Stimulated activated CD4-positive, alpha-beta T cell treated with anti-CD3 and anti-CD28 coated beads, Interleukin-4, amount 100 ng/mL, for 1 hour (primary cell): ENCODE measurements around the gene RNF224.
"Not testable (repeated sequence)": the region's sequence is repeated elsewhere in the genome, so short reads cannot be mapped to it uniquely, and the experiment has no call there.

Experiments used
- DNase-seq: peaks from one replicate; pipeline ENCODE4 v3.0.0-alpha.2; 2020

RNF224 gene

DNA sequence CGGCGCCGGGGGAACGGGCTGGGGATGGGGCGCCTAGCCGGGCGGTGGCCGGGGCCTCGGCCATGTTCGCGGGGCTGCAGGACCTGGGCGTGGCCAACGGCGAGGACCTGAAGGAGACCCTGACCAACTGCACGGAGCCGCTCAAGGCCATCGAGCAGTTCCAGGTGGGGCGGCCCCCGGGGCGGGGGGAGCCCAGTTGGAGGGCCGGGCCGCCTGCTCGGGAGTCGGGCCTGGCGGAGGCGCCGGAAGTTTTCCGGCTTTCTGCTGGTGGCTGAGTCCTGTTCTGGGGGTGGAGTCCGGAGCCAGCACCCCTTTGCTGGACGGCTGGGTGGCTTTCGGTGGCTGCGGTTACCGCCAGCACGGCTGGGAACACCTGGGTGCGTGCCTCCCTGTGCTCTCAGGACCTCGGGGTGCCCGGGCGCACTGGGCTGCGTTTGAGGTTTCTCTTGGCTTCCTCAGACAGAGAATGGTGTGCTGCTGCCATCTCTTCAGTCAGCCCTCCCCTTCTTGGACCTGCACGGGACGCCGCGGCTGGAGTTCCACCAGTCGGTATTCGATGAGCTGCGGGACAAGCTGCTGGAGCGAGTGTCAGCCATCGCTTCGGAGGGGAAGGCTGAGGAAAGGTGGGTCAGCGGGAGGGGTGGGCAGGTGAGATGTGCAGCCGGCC, 28.3 kb downstream of the RNF224 start:
- DNase-seq, result no peak

DNA sequence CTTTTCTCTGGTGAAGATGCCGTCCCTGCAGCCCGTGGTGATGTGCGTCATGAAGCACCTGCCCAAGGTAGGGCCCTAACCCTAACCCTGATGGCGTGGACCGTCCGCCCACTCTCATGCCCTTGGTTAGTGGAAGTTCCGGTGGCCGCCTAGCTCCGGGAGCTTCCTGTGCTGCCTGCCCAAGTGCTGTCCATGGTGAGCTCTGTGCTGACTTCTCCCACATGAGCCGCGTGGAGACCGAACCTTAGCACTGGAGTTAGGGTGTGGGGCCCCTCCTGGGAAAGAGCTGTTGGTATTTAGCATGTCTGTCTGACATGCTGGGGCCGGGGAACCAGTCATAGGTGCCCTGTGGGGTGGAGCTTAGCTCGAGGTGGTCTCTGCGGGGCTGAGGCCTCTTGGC, 29.1 kb downstream of the RNF224 start:
- DNase-seq, result no peak

DNA sequence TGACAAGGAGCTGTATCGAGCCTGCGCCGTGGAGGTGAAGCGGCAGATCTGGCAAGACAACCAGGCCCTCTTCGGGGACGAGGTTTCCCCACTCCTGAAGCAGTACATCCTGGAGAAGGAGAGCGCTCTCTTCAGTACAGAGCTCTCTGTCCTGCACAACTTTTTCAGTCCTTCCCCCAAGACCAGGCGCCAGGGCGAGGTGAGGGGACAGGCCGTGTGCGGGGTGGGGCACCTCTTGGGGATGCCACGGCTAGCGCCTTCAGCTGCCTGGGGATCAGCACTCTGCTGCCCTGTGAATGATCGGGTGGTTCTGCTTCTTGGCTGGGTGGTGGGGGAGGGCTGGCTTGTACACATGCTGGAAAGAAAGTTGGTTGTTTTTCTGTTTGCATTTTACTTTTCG, 29.6 kb downstream of the RNF224 start:
- DNase-seq, result no peak

DNA sequence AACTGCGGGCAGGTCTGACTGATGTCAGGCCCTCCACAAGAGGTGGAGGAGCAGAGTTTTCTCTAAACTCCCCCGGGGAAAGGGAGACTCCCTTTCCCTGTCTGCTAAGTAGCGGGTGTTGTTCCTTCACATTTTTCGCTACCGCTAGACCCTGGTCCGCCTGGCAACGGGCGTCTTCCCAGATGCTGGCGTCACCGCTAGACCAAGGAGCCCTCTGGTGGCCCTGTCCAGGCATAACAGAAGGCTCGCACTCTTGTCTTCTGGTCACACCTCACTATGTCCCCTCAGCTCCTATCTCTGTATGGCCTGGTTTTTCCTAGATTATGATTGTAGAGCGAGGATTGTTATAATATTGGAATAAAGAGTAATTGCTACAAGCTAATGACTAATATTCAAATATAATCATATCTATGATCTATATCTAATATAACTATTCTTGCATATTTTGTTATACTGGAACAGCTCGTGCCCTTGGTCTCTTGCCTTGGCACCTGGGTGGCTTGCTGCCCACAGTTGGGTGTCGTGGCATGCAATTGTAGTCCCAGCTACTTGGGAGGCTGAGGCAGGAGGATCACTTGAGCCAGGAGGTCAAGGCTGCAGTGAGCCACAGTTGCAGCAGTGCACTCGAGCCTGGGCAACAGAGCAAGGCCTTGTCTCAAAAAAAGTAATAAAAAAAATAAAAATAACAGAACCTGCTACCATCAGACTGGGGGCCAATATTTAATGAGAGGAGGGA, 35.0 kb downstream of the RNF224 start:
- not testable (repeated sequence) for DNase-seq

DNA sequence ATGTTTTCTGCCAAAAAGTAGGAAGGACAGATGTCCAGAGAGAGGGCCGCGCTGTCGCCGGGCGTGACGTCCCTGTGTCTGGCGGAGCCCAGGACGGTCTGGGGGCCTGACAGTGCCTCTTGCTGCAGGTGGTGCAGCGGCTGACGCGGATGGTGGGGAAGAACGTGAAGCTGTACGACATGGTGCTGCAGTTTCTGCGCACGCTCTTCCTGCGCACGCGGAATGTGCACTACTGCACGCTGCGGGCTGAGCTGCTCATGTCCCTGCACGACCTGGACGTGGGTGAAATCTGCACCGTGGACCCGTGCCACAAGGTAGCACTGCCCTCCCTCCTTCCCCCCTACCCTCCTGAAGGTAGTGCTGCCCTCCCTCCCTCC, 35.6 kb downstream of the RNF224 start:
- no peak for DNase-seq

DNA sequence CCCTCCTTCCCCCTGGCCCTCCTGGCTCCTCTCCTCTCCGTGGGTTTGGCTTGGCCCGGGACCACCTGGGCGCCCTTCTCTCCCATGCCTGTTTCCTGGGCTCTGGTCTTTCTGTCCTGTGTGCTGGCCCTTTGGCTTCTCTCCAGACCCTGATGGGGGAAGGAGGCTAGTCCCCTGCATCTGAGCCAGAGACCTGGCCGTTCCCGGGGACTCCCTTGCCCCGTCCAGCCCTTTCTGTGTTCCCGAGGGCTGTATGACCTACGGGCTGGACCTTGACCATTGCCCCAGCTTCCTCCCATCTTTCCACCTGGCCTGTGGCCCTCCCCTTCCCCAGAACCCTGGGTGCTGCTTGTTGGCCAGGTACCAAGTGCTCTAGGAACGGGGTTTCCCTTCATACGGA, 36.2 kb downstream of the RNF224 start:
- DNase-seq, result no peak

DNA sequence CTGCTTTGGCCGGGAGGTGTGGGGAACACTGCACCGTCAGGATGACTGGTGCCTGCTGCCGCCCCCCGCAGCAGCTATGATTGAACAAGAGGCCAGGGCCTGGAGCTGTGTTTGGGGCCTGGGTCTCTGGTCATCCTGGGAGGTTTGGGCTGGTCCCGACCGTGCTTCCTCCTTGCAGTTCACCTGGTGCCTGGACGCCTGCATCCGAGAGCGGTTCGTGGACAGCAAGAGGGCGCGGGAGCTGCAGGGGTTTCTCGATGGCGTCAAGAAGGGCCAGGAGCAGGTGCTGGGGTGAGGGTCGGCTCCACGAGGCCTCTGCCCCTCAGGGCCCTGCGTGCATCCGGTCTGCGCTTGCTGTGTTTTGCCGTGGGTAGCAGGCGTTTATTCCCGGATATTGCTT, 36.8 kb downstream of the RNF224 start:
- no peak for DNase-seq

DNA sequence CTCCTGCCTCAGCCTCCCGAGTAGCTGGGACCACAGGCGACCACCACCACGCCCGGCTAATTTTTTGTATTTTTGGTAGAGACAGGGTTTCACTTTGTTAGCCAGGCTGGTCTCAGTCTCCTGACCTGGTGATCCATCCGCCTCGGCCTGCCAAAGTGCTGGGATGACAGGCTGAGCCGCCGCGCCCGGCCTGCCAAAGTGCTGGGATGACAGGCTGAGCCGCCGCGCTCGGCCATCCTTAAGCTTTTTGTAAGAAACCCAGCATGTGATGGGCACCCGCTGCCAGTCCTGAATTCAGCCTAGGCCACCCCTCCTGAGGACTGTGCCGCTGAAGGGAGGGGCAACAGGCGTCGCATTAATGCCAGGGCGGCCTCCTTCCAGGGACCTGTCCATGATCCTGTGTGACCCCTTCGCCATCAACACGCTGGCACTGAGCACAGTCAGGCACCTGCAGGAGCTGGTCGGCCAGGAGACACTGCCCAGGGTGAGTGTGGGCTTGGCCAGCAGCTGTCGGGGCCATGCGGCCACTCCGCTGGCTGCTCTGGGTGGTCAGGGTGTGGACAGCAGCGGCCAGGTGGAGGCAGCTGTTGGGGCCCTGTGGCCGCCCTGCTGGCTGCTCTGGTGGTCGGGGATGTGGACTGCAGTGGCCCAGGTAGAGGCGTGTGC, 38.3 kb downstream of the RNF224 start:
- DNase-seq, result no peak

DNA sequence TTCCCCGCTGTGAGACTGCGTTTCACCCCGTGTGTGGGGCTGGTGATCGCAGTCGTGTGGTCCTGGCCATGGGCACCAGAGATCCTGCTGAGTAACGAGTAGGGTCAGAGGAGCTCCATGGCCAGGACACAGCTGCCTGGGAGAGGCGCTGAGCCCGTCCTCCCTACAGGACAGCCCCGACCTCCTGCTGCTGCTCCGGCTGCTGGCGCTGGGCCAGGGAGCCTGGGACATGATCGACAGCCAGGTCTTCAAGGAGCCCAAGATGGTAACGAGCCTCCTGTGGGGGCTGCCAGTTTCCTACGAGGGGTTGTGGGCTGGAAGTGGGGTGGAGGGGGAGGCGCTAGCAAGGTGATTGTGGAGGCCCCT, 38.8 kb downstream of the RNF224 start:
- no peak for DNase-seq

DNA sequence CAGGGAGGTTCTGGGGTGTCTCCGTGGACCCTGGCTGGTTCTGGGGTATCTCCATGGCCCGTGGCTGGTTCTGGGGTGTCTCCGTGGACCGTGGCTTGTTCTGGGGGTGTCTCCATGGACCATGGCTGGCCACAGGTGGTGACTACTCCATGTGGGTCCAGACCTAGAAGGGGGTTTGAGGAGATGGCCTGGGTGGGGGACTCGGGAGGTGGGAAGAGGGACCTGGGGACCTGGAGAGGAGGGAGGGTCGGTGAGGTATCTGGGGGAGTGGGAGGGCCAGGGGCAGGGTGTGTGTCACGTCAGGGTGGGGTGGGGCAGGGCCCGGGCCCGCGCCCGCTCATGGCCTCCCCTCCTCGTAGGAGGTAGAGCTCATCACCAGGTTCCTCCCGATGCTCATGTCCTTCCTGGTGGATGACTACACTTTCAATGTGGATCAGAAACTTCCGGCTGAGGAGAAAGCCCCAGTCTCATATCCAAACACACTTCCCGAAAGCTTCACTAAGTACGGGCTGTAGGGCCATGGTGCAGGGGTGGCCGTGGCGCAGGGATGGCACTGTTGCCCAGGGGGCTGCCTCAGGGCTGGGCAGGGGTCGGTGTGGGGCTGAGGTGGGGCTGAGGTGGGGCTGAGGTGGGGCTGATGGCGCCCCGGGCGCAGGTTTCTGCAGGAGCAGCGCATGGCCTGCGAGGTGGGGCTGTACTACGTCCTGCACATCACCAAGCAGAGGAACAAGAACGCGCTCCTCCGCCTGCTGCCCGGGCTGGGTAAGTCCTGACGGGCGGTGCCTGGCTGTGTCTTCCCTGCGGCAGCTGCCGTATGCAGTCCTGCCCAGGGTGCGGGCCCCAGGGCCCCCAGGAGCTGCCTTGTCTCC, 39.5 kb downstream of the RNF224 start:
- DNase-seq, result no peak

DNA sequence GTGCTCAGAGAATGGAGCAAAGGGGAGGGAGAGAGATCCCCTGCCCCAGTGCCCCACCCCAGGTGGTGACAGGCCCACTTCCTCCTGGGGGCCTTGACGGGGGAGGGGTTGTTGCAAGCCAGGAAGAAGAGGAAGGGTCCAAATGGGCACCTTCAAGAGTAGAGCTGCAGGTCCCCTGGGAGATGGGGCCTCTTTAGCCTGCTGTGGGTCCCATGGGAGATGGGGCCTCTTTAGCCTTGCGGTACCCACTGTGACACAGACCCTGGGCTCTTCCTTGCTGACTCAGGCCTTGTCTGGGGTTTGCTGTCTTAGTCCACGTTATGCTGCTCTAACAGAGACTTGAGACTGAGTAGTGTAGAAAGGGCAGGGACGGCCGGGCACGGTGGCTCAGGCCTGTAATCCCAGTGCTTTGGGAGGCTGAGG, 40.6 kb downstream of the RNF224 start:
- DNase-seq, result no peak

DNA sequence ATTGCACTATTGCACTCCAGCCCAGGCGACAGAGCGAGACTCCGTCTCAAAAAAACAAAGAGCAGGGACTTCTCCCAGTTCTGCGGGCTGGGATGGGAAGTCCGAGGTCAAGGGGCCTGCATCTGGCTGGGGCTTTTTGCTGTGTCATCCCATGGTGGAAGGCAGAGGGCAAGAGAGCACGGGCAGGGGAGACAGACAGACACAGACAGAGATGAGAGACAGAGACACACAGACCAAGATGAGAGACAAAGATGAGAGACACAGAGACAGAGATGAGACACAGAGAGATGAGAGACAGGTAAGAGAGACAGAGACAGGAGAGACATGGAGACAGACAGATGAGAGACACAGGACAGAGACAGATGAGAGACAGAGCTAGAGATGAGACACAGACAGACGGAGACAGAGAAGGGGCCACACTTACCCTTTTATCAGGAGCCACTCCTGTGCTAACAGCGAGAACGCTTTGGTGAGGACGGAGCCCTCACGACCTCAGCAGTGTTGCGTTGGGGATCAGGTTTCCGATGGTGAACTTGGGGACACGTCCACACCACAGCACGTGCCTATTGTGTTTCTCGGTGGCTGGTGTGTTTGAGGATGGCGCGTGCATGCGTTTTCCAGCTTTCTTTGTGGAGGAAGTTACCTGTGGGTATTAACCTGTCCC, 41.4 kb downstream of the RNF224 start:
- no peak for DNase-seq

DNA sequence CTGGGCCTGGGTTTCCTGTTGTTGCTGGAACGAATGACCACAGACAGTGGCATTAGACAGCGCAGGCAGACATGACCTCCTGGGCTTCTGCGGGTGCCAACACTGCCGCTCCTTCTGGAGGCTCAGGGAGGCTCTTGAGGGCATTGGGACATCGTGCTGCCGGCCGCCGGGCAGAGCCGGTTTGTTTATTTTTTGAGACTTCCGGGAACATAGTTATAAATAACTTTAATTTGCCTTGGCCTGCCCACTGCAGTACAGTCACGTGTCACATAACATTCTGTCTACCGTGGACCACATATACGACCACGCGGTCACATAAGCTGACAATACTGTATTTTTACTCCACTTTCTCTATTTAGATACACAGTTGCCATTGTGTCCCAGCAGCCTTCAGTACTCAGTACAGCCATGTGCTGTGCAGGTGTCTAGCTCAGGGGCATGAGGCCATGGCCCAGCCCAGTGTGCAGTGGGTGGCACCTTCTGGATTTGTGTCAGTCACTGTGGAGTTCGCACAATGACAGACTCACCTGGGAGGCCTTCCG, 42.0 kb downstream of the RNF224 start:
- no peak for DNase-seq

DNA sequence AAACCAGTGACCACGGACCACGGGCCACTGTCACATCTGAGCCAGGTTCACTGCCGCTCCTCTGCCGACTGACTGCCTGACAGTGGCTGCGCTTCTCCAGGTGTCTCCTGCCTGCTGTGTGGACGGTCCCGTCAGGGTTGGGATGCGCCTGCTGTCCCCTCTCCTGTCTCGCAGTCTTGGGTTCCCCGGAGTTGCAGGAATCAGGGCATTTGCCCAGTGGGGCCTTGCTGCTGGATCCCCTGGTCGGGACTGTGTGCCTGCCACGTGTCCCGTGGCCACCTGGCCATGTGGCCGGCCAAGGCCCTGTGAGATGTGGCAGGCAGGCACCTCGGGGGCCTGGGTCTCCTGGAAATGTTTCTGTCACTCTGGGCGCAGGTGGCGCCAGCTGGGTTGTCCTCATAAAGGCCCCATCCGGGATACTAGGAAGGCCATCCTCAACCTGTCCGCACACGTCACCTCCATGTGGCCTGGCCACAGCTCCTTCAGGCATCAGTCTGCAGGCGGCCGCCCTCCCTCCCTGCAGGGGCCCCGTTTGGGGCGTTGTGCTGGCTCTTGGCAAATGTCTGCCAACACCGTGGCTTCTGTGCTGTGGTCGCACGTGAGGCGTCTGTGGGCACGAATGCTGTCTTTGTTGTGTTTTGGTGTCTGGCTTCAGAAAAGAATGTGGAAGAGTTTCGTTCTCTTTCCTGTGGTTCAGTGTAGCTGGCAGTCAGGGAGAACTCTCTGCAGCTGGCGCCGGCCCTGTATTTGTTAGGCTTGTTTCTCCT, 43.8 kb downstream of the RNF224 start:
- DNase-seq, result no peak

DNA sequence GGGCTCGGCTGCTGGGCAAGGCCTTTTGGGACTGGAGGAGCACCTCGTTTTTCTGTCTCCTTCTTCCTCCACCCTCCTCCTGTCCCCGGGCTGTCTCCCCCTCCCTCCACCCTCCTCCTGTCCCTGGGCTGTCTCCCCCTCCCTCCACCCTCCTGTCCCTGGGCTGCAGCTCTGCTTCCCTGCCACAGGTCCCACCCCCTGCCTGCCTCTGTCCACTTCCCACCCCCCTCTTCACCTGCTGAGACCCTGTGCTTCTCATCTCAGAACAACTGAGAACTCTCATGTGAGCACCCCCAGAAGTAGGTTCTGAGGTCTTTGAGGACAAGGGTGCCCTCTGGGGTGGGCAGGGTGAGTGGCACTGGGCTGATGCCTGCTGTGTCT, 44.4 kb downstream of the RNF224 start:
- no peak for DNase-seq

DNA sequence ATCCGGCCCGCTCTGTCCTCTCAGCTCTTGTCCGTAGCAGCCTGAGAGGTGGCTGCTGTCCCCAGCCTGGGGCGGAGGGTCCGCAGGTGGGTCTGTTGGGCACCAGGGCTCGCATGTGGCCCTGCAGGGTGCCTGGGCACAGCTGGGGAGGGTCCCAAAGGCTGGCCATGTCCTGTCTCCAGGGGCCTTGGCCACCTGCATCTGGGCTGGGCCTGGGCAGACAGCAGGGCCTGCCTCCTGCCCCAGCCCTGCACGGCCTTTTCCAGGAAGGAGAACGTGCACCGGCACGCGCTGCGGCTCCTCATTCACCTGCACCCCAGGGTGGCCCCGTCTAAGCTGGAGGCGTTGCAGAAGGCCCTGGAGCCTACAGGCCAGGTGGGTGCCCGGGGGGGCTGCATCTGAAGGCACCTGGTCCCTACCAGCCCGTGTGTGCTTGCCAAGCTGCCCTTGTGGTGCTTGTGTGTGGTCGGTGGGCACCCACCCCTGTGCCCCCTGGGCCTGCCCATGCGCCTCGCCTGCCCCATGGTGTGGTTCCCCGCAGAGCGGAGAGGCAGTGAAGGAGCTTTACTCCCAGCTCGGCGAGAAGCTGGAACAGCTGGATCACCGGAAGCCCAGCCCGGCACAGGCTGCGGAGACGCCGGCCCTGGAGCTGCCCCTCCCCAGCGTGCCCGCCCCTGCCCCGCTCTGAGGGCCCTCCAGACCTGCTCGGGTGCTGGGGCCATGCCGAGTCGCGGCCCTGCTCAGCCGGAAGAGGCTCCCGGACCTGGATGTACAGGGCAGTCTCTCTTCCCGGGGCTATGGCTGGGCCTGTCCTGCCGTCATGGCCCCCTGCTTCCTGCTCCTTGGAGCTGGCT, 45.2 kb downstream of the RNF224 start:
- no peak for DNase-seq

DNA sequence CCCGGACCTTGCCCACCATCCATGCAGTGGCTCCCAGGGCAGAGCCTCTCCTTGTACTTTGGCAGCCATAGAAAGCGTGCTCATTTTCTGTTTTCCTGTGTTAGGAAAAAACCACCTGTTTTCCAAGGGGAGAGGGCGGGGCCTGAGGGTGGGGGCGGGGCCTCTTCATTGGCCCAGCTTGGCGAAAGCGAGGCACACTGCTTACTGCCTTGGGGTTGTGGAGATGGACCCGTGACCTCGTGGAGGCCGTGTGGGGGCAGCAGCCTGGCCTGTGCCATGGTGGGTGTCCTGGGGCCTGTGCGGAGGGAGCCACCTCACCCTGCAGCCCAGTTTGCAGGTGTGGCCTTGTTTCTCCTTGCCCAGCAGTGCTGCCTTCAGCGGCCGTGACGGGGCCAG, 45.8 kb downstream of the RNF224 start:
- DNase-seq, result no peak

DNA sequence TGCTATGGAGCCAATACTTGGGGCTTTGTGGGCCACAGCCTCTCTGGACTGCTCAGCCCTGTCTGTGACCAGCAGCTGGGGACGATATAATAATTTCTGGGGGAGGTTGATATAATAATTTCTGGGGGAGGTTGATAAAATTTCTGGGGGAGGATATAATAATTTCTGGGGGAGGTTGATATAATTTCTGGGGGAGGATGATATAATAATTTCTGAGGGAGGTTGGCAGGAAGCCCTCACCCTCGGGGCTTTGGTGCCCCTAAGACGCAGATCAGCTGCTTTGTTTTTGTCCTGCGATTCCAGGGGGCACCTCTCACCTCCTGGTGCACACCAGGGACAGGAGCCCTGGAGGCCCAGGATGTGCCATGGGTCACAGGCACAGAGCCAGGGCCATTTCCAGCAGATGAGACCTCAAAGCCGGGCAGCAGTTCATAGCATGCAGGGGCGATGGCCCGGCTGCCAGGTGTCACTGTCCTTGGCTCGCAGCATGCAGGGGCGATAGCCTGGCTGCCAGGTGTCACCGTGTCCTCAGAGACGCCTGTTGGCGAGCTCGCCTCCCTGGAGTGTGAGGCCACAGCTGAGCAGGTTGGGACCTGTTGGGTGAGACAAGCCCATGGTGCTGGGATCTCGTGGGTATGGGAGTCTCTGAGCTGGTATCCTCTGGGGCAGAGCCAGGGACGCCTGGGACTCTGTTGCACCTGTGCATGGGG, 46.5 kb downstream of the RNF224 start:
- DNase-seq, result no peak

DNA sequence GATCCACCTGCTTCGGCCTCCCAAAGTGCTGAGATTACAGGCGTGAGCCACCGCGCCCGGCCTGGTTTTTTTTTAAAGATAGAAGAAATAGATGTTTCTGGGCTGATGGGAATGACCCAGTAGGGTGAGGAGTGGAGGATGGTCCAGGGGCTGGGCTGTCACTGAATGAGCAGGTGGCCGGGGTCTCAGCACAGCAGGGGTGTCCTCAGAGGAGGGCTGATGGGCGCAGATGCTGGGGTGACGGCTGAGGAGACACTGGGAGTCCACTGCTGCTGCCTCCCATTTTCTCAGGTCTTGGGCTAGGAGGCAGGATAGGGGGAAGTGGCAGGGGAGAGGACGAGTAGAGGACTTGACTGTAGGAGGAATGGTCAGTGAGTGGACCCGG, 47.9 kb downstream of the RNF224 start:
- no peak for DNase-seq
